Hematopoietic multipotent progenitor cell treated with erythropoietin and hydrocortisone succinate and interleukin-3 and kit ligand, for 4 days (in vitro differentiated cells): ENCODE measurements around the gene FAM237A.
A peak's percentile ranks its signal among the peaks of the same experiment; 100 is the strongest.

Experiments
- DNase-seq: peaks from one replicate; pipeline ENCODE4 v3.0.0-alpha.2; 2015

Gene FAM237A

DNA sequence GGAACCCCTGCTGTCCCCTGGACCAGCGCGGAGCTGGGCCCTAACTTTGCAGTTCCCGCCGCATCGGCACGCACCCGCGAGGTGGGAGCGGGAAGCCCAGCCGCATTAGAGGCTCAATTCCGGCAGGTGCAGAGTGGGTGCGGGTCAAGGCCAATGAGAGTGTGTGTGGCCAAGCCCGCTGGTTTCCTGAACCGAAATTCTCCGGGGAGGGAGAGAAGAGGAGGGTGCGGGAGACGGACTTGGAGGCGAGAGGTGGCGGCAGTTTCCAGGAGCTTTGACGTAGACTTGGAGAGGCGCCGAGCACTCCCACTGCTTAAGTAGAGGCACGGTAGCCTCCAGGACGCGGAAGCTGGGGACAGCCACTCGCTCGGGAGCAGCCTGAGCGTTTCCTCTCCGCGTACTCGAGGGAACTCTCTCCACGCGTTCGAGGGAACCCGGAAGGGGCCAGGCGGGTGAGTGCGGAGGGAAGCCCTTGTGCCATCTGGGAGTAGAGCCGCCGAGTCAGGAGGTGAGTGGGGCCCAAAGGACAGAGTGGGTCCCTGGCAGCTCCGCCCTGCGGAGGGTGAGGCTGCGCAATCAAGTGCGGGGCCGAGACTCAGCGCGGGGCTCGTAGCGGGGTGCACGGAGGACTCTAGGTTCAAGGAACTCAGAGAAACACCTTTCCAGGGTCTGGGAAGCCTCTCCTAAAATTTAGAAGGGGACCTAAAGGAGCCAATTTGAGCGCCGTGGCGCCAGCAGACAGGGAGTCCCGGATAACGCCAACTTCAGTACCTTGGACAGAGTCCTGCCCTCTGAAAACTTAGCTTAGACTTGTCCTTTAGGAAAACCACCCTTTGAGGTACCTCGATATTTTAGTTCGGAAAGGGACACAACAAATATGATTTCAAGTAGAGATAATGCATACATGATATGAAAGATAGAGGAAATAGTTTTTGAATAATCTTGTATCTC, at the start of gene FAM237A:
TSS of gene FAM237A (plus strand) at position 413 of the 951 bp plus-strand sequence. CDS start 1,750 bp downstream, outside the sequence.
- DNase-seq, result peak; percentile 81

DNA sequence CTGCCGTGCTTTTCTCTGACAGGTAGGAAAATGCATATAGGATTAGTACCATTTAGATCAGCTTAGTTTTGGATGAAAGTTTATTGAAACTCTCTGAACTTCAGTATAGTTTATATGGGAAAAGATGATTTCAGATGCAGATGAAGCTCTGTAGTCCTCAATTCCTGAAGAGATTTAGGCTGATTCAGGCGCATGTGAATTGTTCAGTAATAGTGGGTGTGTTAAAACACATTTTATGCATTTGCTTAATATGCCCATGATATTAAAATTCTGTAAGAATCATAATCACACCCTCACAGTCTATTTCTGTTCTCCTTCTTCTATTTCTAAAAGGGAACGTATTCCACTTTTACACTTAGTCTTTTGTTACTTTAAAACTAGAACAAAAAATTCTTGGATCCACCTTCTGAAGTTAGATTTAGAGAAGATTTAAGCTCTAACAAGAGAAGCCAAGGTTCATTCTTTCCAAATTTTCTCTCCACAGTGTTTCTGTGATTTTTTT, 44.5 kb upstream of the FAM237A start:
- DNase-seq, result no peak

DNA sequence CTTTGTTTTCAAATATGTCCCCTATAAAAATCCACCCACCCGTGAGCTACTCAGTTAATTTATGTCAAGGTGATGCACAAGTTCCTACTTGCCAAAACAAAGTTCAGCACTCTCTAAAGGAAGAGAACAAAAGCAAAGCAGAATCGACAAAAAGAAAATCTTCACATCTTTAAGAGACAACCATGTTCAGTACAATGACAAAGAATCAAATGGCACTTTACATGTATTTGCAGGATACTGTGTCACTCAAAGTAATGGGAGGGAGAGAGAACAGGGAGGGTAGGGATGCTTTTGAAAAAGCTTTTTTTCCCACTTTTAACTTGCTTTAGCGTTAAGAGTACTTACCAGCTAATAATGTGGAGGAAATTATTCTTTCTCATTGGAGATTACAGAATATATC, 39.0 kb upstream of the FAM237A start:
- no peak for DNase-seq

DNA sequence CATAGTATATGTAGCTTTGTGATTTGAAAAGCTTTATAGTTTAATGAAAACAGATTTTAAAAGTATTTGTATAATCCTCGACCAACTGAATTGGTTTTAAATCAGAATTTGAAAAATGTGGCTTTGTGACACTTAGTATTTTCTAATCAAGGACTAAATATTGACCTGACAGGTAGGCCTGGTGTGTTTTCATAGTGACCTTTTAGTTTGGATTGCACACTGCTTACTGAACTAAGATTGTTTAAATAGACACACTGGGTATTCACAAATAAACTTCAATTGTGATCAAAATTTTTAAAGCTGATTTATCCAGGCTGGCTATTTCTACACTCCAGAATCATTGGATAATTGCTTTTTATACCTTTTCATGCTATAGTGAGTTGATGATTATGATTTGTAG, 31.8 kb upstream of the FAM237A start:
- DNase-seq, result no peak

DNA sequence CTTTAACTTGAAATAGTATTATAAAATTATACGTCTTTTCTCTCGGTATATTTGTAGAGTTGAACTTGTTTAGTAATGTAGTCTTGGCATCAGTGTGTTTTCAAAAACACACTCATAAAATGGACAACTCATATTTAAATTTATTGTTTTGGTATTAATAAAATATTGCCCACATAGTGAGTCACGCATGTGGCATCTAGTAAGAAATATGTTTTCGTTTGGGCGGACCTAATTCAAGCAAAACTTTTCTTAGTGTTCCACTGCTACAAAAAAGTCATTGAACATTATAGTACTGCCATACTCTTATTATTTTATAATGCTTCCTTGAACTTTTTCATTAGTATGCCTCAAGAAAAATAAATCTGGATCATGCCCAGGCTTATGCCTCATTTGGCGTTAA, 31.1 kb upstream of the FAM237A start:
- DNase-seq, result no peak

DNA sequence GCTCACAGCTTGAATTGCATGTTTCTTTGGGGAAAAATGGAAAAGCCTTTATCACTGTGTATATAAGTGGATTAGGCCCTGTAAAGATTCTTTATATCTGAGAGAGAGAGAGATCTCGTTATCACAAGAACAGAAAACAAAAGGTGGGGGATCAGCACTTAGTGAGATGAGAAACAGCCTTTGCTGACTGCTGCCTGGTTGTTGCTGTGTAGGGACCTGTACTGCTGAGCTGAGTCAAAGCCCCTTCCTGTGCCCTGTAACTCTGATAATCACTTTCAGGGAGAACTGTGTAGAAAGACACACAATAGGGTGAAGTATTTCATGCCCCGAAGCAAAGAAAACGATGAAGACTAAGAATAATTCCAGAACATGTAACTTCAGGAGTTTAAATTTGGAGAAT, 30.6 kb upstream of the FAM237A start:
- DNase-seq, result no peak

DNA sequence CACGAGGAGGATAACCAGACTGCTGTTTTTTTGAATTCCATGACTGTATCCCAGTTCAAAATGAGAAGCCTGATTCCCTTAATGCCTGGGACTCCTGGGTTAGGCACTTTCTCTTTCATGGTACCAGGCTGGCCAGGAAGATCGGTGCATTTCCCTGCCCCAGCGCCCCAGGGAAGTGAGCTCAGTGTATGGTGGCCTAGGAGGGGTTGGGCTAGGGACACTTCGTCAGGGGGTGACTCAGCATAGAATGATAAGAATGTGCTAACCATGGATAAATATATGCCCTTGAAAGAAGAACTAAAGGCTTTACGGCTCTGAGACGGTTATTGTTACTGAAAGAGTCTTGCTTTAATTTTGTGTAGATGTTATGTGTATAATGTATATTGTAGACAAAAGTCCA, 27.5 kb upstream of the FAM237A start:
- peak; percentile 38 for DNase-seq

DNA sequence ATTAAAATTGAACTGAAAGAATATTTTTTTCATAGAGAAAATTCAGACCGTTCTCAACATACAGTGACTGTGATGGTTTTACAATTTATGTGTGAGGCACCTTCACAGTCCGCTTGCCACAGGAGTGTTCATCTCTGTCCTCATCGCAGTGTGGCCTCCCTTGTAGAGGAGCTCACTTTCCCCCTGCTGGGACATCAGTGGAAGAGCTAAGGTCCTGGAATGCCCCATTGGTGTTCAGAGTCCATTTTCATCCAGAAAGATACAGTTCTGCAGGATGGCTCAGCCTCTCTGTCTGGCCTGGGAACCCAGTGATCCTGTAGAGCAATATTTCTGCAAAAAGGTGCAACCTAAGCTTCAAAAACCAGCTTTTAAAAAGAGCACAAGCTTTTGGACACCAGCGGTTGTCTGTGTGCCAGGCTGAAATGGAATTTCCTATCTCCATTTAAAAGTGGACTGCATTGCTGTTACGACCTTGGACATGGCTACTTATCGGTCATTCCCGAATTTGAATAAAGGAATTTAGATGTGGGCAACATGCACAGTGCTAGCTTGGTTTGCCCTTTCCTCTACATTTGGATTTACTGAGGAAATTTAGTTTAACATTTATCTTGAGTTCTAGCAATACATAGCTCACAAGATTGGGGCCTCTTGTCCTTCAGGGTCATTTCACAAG, 26.7 kb upstream of the FAM237A start:
- DNase-seq, result no peak

DNA sequence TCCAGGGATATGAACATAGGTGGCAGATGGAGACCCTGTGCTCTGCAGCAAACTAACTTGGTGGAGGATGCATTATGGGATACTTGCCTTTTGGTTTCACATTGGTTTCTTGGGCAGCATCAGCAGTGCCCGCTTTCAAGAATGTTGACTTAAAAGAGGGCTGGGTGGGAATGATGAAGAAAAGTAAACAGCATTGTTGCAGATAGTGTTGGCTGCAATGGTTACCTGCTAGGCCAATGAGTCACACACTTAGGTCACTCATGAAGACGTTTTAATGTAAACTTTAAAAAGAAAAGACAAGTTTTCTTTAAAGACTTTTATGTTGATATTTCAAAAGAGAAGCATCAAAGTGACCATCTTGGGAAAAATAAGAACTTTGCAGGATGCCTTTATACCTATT, 26.1 kb upstream of the FAM237A start:
- no peak for DNase-seq

DNA sequence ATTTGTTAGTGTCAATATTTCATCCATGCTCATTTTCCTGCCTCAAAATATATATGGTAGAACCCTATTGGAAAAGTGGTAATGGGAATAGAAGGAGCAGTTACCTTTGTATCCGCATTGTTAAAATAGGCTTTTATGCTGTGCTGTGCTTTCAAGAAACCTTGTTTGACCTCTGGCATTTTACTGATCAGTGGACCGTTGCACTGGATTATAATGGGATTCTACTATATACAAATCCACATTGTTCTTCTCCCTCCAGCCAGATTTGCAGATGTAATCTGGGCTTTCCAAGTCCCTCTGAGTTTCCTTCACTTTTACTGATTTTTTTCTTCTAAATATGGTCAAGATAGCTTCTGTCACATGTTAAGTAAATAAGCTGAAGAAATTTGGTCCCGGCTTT, 23.3 kb upstream of the FAM237A start:
- DNase-seq, result no peak

DNA sequence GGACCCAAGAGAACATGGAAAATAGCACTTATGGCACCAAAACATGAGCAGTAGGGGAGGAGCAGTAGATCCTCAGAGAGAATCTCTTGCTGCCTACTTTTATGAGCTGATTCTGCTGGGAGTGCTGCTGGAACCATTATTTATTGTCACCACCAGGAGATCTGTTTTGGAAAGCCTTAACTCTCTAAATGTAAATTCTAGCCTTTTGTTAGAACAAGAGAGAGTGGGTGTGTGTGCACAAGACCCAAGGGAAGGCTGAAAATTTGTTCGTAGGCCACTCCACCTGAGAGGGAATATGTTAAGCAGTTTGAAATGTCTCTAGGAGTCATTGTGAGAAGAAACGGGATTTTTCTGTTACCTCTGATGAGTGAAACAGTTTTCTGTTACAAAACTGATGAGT, 16.2 kb upstream of the FAM237A start:
- DNase-seq, result no peak

DNA sequence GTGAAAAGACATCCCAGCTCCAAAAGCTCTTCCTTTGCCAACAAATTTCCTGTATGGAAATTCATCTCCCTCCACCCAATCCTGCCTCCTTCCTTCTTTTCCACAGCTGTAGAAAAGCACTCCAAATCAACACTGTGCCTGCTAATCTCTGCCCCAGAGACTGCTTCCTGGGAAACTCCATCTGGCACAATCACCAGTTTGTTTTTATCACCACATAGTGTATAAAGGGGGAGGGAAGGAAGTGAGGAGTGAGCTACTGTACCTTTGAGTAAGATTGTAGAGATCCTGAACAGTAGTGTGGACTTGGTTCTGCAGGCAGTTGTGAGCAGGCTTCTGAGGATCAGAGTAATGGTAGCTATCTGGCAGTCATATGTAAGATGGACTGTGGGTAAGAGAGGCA, 14.7 kb upstream of the FAM237A start:
- DNase-seq, result no peak

DNA sequence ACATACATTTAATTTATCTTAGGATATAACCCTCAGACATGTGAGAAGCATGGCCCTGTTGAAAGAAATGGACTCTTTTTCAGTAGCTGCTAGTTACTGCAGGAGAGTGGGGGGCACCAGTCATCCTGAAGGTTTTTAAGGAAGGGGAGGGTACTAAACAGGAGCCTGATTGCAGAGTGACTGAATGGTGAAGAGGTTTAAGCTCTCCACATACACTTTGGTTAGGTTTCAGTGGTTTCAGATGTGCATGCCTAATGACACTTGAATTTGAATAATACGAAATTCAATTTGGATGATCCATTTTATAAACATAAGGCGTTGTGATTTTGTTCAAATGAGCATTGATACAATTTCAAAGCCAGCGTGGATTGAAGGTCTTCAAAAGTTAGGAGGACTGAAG, 10.9 kb upstream of the FAM237A start:
- DNase-seq, result no peak

DNA sequence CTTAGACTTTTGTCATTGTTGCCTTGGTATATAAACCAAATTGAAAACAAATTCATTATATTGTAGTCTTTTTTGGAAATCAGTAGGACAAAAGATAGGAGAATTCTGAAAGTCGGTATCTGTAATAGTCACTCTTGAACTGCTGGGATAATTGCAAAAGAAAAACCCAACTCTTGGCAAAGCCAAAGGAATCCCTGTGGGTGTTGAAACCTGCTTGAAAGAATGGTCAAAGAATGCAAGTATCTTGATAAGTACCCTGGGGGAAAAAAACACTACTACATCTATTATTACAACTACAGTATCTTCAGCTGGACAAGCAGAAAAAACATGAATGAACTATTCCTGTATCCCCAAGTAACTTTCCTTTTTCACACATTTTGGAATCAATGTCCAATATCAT, 7.3 kb upstream of the FAM237A start:
- DNase-seq, result no peak

DNA sequence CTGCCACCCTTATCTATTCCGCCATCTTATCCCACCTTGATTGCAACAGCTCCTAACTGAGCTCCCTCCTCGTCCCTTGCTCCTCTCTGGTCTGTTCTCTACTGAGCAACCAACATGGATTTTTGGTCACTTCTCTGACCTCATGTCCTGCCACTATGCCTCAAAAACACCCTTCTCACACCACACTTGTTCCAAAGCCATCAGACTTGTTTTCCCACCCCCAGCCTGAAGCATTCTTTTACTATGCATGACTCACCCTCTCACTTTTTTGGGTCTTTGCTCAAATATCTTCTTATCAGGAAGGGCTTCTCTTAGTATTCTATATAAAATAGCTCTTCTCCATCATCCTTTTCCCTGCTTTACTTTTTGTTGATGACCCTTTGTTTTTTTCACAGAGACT, 2.7 kb upstream of the FAM237A start:
- no peak for DNase-seq

DNA sequence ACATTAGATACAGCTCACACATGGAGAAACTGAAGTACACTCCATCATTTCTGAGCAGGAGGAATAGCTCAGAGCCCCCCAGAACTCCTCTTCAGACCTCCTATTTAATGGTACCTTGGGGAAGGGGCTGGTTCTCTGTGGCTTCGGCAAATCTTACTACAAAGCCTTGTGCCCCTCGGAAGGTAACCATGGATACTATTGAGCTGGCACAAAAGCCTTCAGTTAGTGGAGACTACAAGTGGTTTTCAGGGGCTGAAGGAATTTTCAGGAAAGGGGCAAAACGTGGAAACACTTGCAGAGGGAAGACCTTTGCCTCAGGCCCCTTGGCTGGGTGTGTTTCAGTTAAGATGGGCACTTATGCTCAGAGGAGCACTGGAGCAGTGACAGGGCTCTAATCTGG, 1.1 kb upstream of the FAM237A start:
- DNase-seq, result no peak

DNA sequence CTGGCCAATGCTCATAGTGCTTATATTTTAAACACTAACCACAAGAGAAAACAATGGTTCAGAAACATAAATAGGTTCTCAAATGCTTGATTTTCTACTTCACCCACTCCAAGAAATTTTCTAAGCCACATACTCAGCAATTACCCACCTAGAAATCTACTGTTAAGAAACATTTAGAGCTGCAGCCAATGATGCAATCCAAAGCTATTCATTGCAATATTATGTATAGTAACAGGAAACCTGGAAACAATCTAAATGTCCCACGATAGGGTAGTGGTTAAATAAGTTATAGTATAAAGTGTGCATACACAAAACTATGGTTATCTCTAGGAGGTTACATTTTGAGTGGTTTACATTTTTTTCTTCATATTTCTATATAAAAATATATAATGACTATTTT, 5.7 kb downstream of the FAM237A start:
- no peak for DNase-seq

DNA sequence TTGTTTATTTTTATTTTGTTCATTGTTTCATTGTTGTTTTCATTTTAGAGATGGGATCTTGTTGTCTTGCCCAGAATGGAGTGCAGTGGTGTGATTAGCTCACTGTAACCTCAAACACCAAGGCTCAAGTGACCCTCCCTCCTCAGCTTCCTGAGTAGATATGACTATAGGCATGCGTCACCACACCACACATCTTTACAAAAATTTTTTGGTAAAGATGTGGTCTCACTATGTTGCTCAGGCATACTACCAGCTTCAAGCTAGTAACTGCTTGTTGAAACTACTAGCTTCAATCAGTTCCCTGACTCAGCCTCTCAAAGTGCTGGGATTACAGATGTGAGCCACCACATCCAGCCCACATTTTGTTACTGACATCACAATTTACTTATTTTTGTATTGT, 14.8 kb downstream of the FAM237A start:
- DNase-seq, result peak; percentile 5

DNA sequence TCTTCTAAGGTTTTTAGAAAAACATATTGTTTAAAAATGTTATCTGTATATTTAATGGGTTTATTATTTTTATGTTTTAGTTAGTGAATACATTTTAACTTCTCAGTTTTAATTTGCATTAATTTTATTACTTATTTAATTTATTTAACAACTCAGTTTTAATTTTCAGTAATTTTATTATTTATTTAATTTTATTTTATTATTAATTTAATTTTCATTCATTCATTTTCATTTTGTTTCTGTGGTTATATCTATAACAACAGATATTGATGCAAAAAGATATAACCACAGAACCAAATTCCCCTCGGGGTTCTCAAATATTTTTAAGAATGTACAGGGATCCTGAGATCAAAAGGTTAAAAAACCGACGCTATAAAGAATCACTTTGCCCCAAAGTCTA, 23.0 kb downstream of the FAM237A start:
- DNase-seq, result no peak

DNA sequence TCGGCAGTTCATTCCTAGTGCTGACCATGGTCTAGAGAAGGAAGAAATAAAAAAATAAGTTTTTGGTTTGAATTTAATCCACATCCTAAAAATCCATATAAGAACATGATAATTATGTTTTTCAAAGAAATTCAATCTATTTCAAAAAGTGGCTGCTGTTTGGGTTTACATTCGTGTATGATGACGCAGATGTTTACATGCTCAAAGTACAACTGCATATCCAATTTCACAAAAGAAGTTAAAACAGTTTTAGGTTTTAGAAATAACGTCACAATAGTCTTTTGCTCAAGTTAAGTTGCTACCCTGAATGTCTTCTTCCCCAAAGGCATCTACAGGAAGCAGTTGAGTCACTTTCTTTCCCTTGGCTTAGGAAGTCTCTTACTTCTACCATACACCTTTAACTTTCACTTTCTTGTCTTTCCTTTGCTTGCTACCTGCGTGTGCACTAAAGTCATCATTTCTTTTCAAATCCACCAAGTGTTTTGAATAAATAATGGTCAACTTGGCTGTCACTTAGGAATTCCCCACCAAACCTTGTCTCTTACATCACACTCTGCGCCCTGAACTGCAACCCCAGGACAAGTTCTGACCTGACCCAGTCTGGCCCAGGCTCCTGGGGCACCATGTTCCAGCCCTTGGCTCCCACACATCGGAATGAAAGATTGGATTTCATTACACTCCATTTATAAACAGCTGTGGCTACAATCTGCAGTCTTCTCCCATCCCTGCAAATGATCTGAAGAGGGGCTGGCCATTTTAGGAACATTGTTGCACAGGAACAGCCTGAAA, 28.4 kb downstream of the FAM237A start:
- no peak for DNase-seq

DNA sequence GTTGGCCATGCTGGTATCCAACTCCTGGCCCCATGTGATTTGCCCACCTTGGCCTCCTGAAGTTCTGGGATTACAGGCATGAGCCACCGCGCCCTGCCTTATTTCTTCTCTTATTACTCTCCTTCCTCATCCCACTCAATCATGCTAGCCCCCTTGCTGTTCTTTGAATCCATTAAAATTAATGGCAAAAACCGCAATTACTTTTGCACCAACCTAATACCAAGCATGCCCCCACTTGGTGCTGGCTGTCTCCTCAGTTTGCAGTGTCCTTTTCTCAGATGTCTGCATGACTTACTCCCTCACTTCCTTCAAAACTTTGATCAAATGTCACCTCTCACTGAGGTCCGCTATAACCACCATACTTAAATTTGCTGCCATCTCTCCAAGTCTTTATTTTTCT, 41.3 kb downstream of the FAM237A start:
- no peak for DNase-seq

DNA sequence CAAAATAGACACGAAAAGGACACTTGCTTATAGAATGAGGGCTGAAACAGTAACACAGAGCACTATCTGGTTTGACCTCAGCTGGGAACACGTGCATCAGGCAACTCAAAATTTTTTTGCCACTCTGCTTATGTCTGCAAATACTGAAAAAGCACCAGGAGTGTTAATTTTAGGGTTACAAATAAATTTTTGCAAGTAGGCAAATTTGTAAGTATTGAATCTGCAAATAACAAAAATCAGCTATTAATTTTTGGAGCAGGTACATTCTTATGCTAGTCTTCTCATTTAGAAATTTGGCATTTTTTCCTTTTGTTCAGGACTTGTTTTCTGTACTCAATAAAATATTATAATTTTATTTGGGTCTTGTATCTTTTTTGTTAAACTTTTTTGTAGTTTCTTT, 46.2 kb downstream of the FAM237A start:
- DNase-seq, result no peak

DNA sequence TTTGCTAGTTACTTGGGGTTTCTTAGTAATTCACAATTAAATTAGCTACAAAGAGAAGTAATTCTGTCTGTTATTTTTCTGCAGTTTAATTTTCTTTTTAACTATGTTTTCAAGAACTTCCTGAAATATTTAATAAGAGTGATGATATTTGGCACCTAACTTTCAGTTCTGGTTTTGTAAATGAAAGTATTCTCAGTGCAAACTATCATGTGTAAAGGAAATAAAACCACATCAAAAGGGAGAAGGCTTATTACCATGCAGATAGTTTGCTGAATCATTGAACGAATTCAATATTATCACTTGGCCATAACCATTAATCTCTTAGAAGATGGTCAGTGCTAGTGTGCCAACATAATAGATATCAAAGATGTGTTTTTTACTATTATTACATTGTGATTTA, 46.7 kb downstream of the FAM237A start:
- peak; percentile 18 for DNase-seq
